Peyer's patch (tissue), 4 donors: ENCODE measurements around the gene TUBGCP2. TPM values are rescaled to one million over a fixed set of nuclear protein-coding genes. Genes with fewer than 3 reads are reported as not detected.

ENCODE experiments used
- small RNA-seq, 2 donors: library from RNA; depleted of rRNA; stranded (forward); fragments of <200 nt; gene quantifications; one replicate each; pipeline ENCODE3, GENCODE V24; 2016
- total RNA-seq, 4 donors: library from RNA; depleted of rRNA; stranded (reverse); fragments of >200 nt; gene quantifications; one replicate each; pipeline ENCODE4 v1.1.0, GENCODE V29; 2016

TUBGCP2 gene
- total RNA-seq, 4 donors from 2014 or later: 40.1 to 85.0 (median 67.8) TPM

Small RNA genes lying within 50 kb of the gene (small RNA-seq; reads per million reads assigned to genes)
- 0 reads per million in 2 donors for gene BANF1P2

Other genes starting within 250 kb of the TUBGCP2 start
- not detected for gene ADGRA1, start 220.9 kb downstream of the TUBGCP2 start, total RNA-seq
- 1 to 10 TPM in 1 of 4 donors, under 1 TPM in 1, not detected in 2; 0.27 to 1.7 TPM for gene KNDC1, start 148.7 kb downstream of the TUBGCP2 start, total RNA-seq
- gene UTF1, start 78.7 kb downstream of the TUBGCP2 start, total RNA-seq: not detected
- under 1 TPM in 1 of 4 donors, not detected in 3; 0.54 TPM for gene VENTX, start 71.0 kb downstream of the TUBGCP2 start, total RNA-seq
- 10 to 100 TPM in 1 of 4 donors, 1 to 10 TPM in 3; 5.4 to 12.4 (median 6.4) TPM for gene ADAM8, start 32.0 kb downstream of the TUBGCP2 start, total RNA-seq
- gene ZNF511, start within 50 bp of the TUBGCP2 start, total RNA-seq: 10 to 100 TPM; 25.7 to 42.9 (median 30.5) TPM
- 1 to 10 TPM in 2 of 4 donors, under 1 TPM in 1, not detected in 1; 0.88 to 1.6 (median 1.5) TPM for gene CALY, start 28.0 kb upstream of the TUBGCP2 start, total RNA-seq
- 1,000 to 10,000 TPM in 3 of 4 donors, 10 to 100 TPM in 1; 52.8 to 2,204 (median 1,384) TPM for gene PRAP1, start 38.5 kb upstream of the TUBGCP2 start, total RNA-seq
- gene FUOM, start 49.1 kb upstream of the TUBGCP2 start, total RNA-seq: 100 to 1,000 TPM in 3 of 4 donors, 10 to 100 TPM in 1; 88.3 to 214 (median 163) TPM
- 100 to 1,000 TPM in 3 of 4 donors, 10 to 100 TPM in 1; 87.5 to 211 (median 172) TPM for gene ECHS1, start 64.5 kb upstream of the TUBGCP2 start, total RNA-seq
- gene PAOX, start 70.4 kb upstream of the TUBGCP2 start, total RNA-seq: 10 to 100 TPM; 19.8 to 53.7 (median 36.9) TPM
- gene MTG1, start 85.3 kb upstream of the TUBGCP2 start, total RNA-seq: 100 to 1,000 TPM in 3 of 4 donors, 10 to 100 TPM in 1; 44.7 to 110 (median 103) TPM
- gene SPRN, start 115.8 kb upstream of the TUBGCP2 start, total RNA-seq: under 1 TPM in 1 of 4 donors, not detected in 3; 0.47 TPM
- gene SCART1, start 145.1 kb upstream of the TUBGCP2 start, total RNA-seq: 10 to 100 TPM in 2 of 4 donors, 1 to 10 TPM in 2; 1.9 to 14.6 (median 8.7) TPM
- 10 to 100 TPM in 1 of 4 donors, 1 to 10 TPM in 2, not detected in 1; 2.3 to 13.2 (median 5.6) TPM for gene CYP2E1, start 218.5 kb upstream of the TUBGCP2 start, total RNA-seq